H54 (cell line): Measurements from ENCODE around the gene COX7A2.

Experiments used
- DNase-seq: peaks from one replicate; pipeline ENCODE4 v3.0.0; 2011; ENCODE audit warnings: low spot score, mixed read lengths; ENCODE audit not compliant: insufficient read length
- FAIRE-seq: peaks from 3 replicates; lab custom pipeline; 2011; peaks lifted over from hg19 to GRCh38; lab: Jason Lieb, UNC
- POLR2A ChIP-seq: IDR thresholded peaks from 2 replicates; pipeline ENCODE4 v1.6.1; 2011; ENCODE audit warnings: low read depth, mild to moderate bottlenecking, low read length

The COX7A2 gene

GRCh38 chr6:75221116-75221515, 22.5 kb downstream of the COX7A2 start:
- no peak for DNase-seq
- TF ChIP-seq POLR2A: no peak
- no peak for FAIRE-seq

GRCh38 chr6:75220357-75220756, 23.2 kb downstream of the COX7A2 start:
- no peak for TF ChIP-seq POLR2A
- DNase-seq: no peak
- FAIRE-seq: no peak

DNA sequence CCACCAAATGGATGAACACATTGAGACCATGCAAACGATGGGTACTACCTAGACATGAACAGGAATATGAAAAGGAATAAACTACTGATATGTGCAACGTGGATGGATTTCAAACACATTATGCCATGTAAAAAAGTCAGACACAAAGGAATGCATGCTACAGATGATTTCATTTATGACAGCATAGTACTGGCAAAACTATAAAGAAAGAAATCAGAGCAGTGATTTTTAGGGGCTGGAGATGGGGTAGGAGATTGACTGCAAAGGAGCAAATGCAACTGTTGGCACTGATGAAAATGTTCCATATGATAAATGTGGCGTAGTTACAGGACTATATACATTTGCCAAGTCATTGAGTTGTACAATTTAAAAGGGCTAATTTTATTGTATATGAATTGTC, 24.3 kb downstream of the COX7A2 start:
- FAIRE-seq (no peak), DNase-seq (no peak)
- no peak for TF ChIP-seq POLR2A

DNA sequence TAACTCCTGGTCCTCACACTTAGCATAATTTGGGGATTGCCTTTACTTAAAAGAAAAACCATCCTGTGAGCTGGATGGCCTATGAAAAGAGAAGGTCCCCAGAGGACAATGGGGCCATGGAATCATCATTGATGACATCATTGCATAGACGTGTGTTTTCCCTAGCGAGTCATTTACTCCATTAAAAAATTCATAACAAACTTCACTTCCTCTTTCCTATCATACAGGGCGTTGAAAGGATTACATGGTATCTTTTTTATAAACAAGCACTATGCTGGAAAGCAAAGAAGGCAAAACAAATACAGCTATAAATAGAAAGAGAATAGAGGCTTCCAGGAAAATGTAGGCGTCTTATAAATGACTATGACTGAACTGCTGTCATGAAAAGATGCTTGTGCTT, 26.4 kb downstream of the COX7A2 start:
- no peak for TF ChIP-seq POLR2A
- no peak for FAIRE-seq
- no peak for DNase-seq

DNA sequence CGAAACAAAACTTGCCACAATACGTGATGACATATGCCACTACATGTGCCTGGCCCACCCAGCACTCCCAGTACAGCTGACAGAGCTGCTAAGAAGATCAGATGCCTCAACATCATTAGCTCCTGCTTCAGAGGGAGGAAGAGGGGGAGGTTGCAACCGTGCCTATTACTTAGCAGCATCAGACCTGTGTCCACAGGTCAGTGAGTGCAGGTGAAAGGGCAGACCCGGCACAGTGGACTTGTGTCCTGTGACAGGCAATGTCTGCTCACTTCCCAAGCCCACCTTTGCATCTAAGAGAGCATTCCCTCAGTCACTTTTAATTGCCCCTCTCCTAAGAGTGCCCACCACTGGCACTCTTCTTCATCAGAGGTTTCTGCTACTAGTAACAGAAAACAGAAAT, 28.3 kb downstream of the COX7A2 start:
- no peak for TF ChIP-seq POLR2A

GRCh38 chr6:75213732-75214131, 29.9 kb downstream of the COX7A2 start:
- no peak for TF ChIP-seq POLR2A
- no peak for DNase-seq
- no peak for FAIRE-seq

More for the DNA sequence above, 28.3 kb downstream of the COX7A2 start:
- DNase-seq: no peak
- FAIRE-seq: no peak

- FAIRE-seq (no peak), DNase-seq (no peak)
- no peak for TF ChIP-seq POLR2A
Measured at GRCh38 chr6:75213112-75213511, 30.5 kb downstream of the COX7A2 start.

- no peak for TF ChIP-seq POLR2A
- DNase-seq (no peak), FAIRE-seq (no peak)
Measured at GRCh38 chr6:75211920-75212590, 31.5 kb downstream of the COX7A2 start.

GRCh38 chr6:75210885-75211739, 32.5 kb downstream of the COX7A2 start:
- TF ChIP-seq POLR2A: no peak
- FAIRE-seq (no peak), DNase-seq (peak; percentile 17)

DNA sequence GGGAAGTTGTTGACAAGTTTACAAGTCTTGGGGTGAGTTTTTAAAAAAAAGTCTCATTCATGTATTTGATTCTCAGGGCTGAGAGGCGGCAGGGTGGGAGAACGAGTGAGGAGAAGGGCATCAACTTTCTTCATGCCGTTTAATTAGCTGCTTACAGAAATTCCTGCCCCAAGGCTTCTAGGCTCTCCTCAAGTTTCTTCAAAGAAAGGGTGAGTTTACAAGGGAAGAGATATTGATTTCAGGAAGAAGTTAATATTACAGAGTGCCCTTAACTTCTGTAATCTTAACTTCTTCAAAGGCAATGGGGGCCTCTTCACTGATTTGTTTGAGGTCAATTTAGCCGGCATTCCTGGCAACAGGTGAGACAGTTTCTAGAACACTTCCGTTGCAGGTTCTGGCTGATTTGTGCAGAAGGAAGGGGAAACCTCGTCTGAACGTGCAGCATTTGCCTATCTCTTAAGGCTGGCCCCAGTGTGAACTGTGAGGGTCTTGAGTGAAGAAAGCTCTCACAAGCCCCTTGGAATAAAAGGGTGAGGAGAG, 34.3 kb downstream of the COX7A2 start:
- DNase-seq (no peak), FAIRE-seq (no peak)
- no peak for TF ChIP-seq POLR2A

- peak; percentile 38 for DNase-seq
- FAIRE-seq: no peak
- no peak for TF ChIP-seq POLR2A
Measured at GRCh38 chr6:75208298-75209183, 35.1 kb downstream of the COX7A2 start.

DNA sequence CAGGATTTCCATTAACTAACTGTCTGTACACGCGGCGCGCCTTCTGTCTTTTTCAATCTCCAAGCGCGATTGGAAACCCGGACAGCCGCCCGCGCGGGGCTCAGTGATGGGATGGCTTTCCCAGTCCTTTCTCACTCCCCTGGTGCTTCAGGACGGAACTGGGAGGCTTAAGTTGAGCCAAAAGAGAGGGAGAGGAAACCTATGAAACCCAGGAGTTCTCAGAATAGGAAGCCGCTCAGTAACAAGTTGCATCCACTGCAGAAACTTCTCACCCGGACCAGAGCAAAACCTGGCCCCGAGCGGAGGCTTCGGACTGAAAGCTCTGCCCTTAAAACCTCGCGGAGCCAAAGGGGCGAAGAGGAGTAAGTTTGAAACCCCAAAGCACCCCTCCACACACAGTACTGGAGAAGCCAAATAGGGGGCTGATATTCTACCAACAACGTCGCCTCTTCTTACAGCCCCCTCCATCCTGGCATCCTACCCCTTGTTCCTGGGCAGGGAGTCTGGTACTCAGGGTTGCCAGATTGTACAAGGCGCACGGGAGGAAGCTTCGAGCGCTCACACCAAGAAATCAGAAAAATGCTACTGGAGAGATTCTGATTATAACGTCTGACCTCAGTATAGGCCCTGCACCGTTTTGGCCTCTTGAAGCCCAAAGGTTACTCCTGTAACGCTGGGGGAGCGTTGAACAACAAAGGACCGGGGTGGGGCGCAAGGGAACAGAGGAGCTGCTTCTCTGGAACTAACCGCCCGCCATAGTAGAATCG, 36.8 kb downstream of the COX7A2 start:
- FAIRE-seq: no peak
- TF ChIP-seq POLR2A: no peak

More for the DNA sequence above, 36.8 kb downstream of the COX7A2 start:
- no peak for DNase-seq
